ENCODE data around the gene ARID5B. TPM values are rescaled to one million over a fixed set of nuclear protein-coding genes. Genes with fewer than 3 reads are reported as not detected.

The ARID5B gene
- total and polyA plus RNA-seq, 2 of the 4 experiments (the other 2 are of a cell fraction) = 41.0 to 125 TPM

GRCh38 chr10:62096256-62096933 is 194.9 kb downstream of the ARID5B start:
- Histone ChIP-seq H3K4me2 (ENCODE audit: low read depth, low read length) (peak overlapping the region; percentile 21), H4K8ac (ENCODE audit: low read depth in 2 of 2, low read length in 2 of 2) (peak overlapping the region; percentile 84 to 88), H2BK5ac (ENCODE audit: low read depth, low read length, poor library complexity, severe bottlenecking) (peak overlapping the region; percentile 97), H3K9me3 (ENCODE audit: control insufficient read depth, insufficient read depth, low read length) (no peaks in the 10 kb centered on the region), H2AK5ac (ENCODE audit: low read depth, low read length) (peak overlapping the region; percentile 46; the same call in 1 of the 2 replicates), H2BK120ac (ENCODE audit: low read depth, low read length) (peak overlapping the region; percentile 92), H3K36me3 (ENCODE audit: control insufficient read depth, insufficient read depth, low read length) (peaks cover 37% of the 10 kb centered on the region), H2BK15ac (ENCODE audit: low read depth, low read length) (peak overlapping the region; percentile 78; the same call in 2 of the 3 replicates), H3K4me3 (ENCODE audit: insufficient read depth, low read depth, low read length) (no peak overlapping the region), H3K27me3 (ENCODE audit: control insufficient read depth, insufficient read depth, low read length) (no peaks in the 10 kb centered on the region), H3K56ac (ENCODE audit: extremely low read depth, insufficient read depth, low read length) (peak overlapping the region; percentile 89), H4K91ac (ENCODE audit: insufficient read depth, low read depth, low read length) (peak overlapping the region; percentile 88), H3K4ac (ENCODE audit: low read depth, low read length) (peak overlapping the region; percentile 94), H2AFZ (replicated peaks; ENCODE audit: low read length, poor library complexity) (no peak overlapping the region), H3K9ac (ENCODE audit: low read depth, low read length) (peak overlapping the region; percentile 66), H3K18ac (ENCODE audit: low read depth, low read length) (peak overlapping the region; percentile 100), H3K4me1 (ENCODE audit: control insufficient read depth, insufficient read depth, low read length) (peaks cover 36% of the 10 kb centered on the region), H3K23ac (ENCODE audit: low read depth, low read length) (peak overlapping the region; percentile 78; the same call in 1 of the 2 replicates), H3K9me1 (ENCODE audit: insufficient read depth, low read length) (peaks cover 38% of the 10 kb centered on the region), H4K5ac (ENCODE audit: low read depth, low read length) (peak overlapping the region; percentile 87), H4K20me1 (ENCODE audit: insufficient read depth, low read length) (peaks cover 4% of the 10 kb centered on the region; the same call in 1 of the 2 replicates), H3K14ac (replicated peaks; ENCODE audit: low read depth, low read length) (peak overlapping the region; percentile 71), H3K79me1 (ENCODE audit: low read depth in 1 of 2, low read length in 2 of 2) (peaks cover 23 to 60% of the 10 kb centered on the region in 2 experiments; a peak in 3 of 4 replicates), H3K27ac (ENCODE audit: insufficient read depth, low read length) (peak overlapping the region; percentile 99), H2AK9ac (replicated peaks; ENCODE audit: low read depth, low read length, poor library complexity) (no peak overlapping the region), H2BK20ac (ENCODE audit: low read depth, low read length) (peak overlapping the region; percentile 86)
- dilution Hi-C loops (cut with HindIII; ENCODE audit: low sequenced_read_pairs, unreplicated experiment) (no loop called here), in situ Hi-C loops (cut with MboI; ENCODE audit: low sequenced_read_pairs) (loop anchor here (5.0 to 25.0 kb wide), 2 partner anchors 136 to 1041 kb away; partner anchors contain the start of gene NRBF2), intact Hi-C loops (cut with micrococcal nuclease) (loop anchor here (1.0 to 10.0 kb wide), 2 partner anchors 147 to 338 kb away; no protein-coding TSS in a partner anchor)
- TF ChIP-seq, protein P1, sequence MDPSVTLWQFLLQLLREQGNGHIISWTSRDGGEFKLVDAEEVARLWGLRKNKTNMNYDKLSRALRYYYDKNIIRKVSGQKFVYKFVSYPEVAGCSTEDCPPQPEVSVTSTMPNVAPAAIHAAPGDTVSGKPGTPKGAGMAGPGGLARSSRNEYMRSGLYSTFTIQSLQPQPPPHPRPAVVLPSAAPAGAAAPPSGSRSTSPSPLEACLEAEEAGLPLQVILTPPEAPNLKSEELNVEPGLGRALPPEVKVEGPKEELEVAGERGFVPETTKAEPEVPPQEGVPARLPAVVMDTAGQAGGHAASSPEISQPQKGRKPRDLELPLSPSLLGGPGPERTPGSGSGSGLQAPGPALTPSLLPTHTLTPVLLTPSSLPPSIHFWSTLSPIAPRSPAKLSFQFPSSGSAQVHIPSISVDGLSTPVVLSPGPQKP (IDR thresholded peaks at IDR 0.05; ENCODE audit: borderline replicate concordance, low read depth, low read length) = no peak
- TF ChIP-seq, protein P2, sequence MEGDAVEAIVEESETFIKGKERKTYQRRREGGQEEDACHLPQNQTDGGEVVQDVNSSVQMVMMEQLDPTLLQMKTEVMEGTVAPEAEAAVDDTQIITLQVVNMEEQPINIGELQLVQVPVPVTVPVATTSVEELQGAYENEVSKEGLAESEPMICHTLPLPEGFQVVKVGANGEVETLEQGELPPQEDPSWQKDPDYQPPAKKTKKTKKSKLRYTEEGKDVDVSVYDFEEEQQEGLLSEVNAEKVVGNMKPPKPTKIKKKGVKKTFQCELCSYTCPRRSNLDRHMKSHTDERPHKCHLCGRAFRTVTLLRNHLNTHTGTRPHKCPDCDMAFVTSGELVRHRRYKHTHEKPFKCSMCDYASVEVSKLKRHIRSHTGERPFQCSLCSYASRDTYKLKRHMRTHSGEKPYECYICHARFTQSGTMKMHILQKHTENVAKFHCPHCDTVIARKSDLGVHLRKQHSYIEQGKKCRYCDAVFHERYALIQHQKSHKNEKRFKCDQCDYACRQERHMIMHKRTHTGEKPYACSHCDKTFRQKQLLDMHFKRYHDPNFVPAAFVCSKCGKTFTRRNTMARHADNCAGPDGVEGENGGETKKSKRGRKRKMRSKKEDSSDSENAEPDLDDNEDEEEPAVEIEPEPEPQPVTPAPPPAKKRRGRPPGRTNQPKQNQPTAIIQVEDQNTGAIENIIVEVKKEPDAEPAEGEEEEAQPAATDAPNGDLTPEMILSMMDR (conservative IDR thresholded peaks at IDR 0.05; ENCODE audit: low read depth, low read length) = no peak
- peak; percentile 58 for TF ChIP-seq CEBPB (IDR thresholded peaks at IDR 0.05; ENCODE audit: low read depth, low read length)
- WGBS, 2 experiments (ENCODE audit: extremely low coverage in 2 of 2, insufficient read length in 1 of 2) = no CpG with 5 or more reads among the region's 4 CpGs
- CTCF ChIA-PET = interaction anchor here (0.7 to 1.2 kb wide), 2 partner anchors 57 to 129 kb away, joined by 3 read pairs; no protein-coding TSS in a partner anchor
- POLR2A ChIA-PET (ENCODE audit: unreplicated experiment) = interaction anchor here (1.0 to 1.8 kb wide), 2 partner anchors 46 to 147 kb away, joined by 3 to 9 read pairs; no protein-coding TSS in a partner anchor
- peak; percentile 35 for ATAC-seq (ENCODE audit: low read depth)
- BruUV-seq (replicated peaks) = no TSS peak
- peak; percentile 68 for DNase-seq
